ENCODE measurements around the gene DNAJC7. TPM values are rescaled to one million over a fixed set of nuclear protein-coding genes. Genes with fewer than 3 reads are reported as not detected.

The DNAJC7 gene
- total RNA-seq, 1 donor from 2014 or later = 55.3 TPM

DNA sequence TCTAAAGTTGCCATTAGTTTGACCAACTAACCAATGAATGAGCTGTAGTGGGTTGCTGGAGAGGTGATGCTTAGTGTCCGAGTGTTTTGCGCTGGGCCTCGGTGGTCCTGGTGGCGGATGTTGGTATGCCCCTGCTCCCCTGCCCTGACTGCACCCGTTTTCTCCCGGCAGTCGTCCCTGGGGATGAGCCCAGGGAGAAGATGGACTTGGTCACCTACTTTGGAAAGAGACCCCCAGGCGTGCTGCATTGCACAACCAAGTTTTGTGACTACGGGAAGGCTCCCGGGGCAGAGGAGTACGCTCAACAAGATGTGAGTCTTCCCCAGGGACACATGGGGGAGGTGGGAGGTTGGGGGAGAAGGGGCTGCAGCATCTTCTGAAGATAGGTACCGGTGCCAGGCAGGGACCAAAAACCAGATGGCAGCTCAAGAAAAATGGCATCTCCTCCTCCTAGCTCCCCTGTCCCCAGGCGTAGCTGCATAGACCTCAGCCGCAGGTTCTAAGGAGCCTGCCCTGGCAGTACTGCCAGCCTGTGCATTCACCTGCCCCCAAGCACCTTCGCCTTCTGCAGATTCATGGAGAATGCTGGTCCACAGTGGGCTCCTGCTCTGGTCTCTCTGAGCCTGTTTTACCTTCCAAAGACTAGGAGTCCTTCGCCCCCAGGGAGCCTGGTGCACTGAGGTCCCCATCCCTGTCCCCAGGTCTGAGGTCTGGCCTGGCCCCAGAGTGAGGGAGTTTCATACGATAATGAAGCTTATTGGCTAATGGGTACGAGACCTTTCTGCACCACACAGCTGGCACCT, 45.3 kb downstream of the DNAJC7 start:
- Histone ChIP-seq H3K4me1 (ENCODE audit: control insufficient read depth in 3 of 3, insufficient read depth in 3 of 3, low read length in 3 of 3) (peaks cover 50 to 67% (median 66%) of the 10 kb centered on the region in 3 donors), H3K9me3 (ENCODE audit: control insufficient read depth in 3 of 3, low read length in 3 of 3) (no peaks in the 10 kb centered on the region), H3K9ac (ENCODE audit: low read depth in 1 of 3, low read length in 3 of 3) (peak overlapping the region in 2 of 3 donors; percentile 66 to 80), H3K4me3 (ENCODE audit: low read length in 3 of 3) (peak overlapping the region in 2 of 3 donors; percentile 24 to 29), H3K36me3 (ENCODE audit: control insufficient read depth in 3 of 3, insufficient read depth in 3 of 3, low read length in 3 of 3) (peaks cover 45 to 65% (median 53%) of the 10 kb centered on the region in 3 donors), H3K27ac (ENCODE audit: low read depth, low read length) (peak overlapping the region; percentile 84), H3K27me3 (ENCODE audit: control insufficient read depth in 3 of 3, insufficient read depth in 3 of 3, low read length in 3 of 3) (no peaks in the 10 kb centered on the region)

DNA sequence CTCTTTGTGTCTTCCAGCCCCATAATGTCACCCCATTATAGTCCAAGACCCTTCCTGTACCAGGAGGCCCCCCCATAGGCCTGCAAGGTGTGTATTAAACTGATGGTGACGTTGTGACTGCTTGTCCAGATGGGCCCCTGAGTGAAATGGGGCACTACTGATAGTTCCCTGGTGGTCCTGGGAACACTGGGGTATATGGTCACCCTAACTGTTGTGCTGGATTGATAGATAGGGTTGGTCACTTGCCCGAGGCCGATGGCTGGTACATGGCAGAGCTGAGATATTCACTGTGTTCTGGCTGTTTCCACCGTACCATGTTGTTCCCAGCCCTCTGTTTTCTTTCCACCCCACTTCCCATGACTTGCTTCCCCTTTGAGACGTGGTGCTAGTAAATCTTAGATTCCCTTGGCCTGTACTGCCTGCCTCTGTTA, 46.3 kb downstream of the DNAJC7 start:
- Histone ChIP-seq H3K9me3 (ENCODE audit: control insufficient read depth in 3 of 3, low read length in 3 of 3) (no peaks in the 10 kb centered on the region), H3K4me3 (ENCODE audit: low read length in 3 of 3) (no peak overlapping the region), H3K36me3 (ENCODE audit: control insufficient read depth in 3 of 3, insufficient read depth in 3 of 3, low read length in 3 of 3) (peaks cover 36 to 55% (median 44%) of the 10 kb centered on the region in 3 donors), H3K9ac (ENCODE audit: low read depth in 1 of 3, low read length in 3 of 3) (peak overlapping the region in 1 of 3 donors; percentile 8), H3K4me1 (ENCODE audit: control insufficient read depth in 3 of 3, insufficient read depth in 3 of 3, low read length in 3 of 3) (peaks cover 55 to 69% (median 67%) of the 10 kb centered on the region in 3 donors), H3K27ac (ENCODE audit: low read depth, low read length) (no peak overlapping the region), H3K27me3 (ENCODE audit: control insufficient read depth in 3 of 3, insufficient read depth in 3 of 3, low read length in 3 of 3) (no peaks in the 10 kb centered on the region)

DNA sequence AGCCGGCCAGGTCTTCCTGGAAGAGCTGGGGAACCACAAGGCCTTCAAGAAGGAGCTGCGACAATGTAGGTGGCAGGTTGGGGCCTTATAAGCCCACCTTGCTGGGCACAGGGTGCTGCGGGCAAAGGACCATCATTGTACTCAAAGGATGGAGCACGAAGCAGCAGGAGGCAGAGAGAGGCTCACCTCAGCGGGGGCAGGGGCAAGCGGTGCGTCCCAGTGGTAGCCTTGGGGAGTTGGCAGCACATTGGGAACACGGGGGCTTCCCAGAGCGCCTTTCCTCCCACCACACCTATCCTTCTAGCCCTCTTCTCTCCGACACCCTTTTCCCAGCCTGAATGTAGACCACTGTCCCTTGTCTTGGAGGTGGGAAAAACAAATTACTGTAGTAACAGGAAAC, 48.6 kb downstream of the DNAJC7 start:
- H3K4me1 ChIP-seq (ENCODE audit: control insufficient read depth in 3 of 3, insufficient read depth in 3 of 3, low read length in 3 of 3) = peaks cover 50 to 56% (median 54%) of the 10 kb centered on the region in 3 donors
- H3K27ac ChIP-seq (ENCODE audit: low read depth, low read length) = no peak overlapping the region
- H3K36me3 ChIP-seq (ENCODE audit: control insufficient read depth in 3 of 3, insufficient read depth in 3 of 3, low read length in 3 of 3) = peaks cover 16 to 32% (median 26%) of the 10 kb centered on the region in 3 donors
- no peak overlapping the region for H3K4me3 ChIP-seq (ENCODE audit: low read length in 3 of 3)
- no peaks in the 10 kb centered on the region for H3K27me3 ChIP-seq (ENCODE audit: control insufficient read depth in 3 of 3, insufficient read depth in 3 of 3, low read length in 3 of 3)
- H3K9me3 ChIP-seq (ENCODE audit: control insufficient read depth in 3 of 3, low read length in 3 of 3) = no peaks in the 10 kb centered on the region
- no peak overlapping the region for H3K9ac ChIP-seq (ENCODE audit: low read depth in 1 of 3, low read length in 3 of 3)

DNA sequence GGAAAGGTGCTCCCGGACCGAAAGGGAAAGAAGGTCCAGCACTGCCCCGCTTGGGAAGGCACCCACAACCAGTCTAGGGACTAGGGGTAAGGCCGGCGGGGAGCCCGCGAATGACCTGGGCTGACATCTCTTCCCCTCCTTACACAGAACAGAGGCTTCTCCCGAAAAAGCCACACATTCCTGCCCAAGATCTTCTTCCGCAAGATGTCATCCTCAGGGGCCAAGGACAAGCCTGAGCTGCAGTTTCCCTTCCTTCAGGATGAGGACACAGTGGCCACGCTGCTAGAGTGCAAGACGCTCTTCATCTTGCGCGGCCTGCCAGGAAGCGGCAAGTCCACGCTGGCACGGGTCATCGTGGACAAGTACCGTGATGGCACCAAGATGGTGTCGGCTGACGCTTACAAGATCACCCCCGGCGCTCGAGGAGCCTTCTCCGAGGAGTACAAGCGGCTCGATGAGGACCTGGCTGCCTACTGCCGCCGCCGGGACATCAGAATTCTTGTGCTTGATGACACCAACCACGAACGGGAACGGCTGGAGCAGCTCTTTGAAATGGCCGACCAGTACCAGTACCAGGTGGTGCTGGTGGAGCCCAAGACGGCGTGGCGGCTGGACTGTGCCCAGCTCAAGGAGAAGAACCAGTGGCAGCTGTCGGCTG, 49.2 kb downstream of the DNAJC7 start:
- Histone ChIP-seq H3K4me1 (ENCODE audit: control insufficient read depth in 3 of 3, insufficient read depth in 3 of 3, low read length in 3 of 3) (peaks cover 45 to 50% (median 49%) of the 10 kb centered on the region in 3 donors), H3K4me3 (ENCODE audit: low read length in 3 of 3) (peak overlapping the region; percentile 43 to 83 (median 82)), H3K9ac (ENCODE audit: low read depth in 1 of 3, low read length in 3 of 3) (peak overlapping the region; percentile 33 to 95 (median 92)), H3K27ac (ENCODE audit: low read depth, low read length) (peak overlapping the region; percentile 81), H3K9me3 (ENCODE audit: control insufficient read depth in 3 of 3, low read length in 3 of 3) (no peaks in the 10 kb centered on the region), H3K36me3 (ENCODE audit: control insufficient read depth in 3 of 3, insufficient read depth in 3 of 3, low read length in 3 of 3) (peaks cover 10 to 29% (median 25%) of the 10 kb centered on the region in 3 donors), H3K27me3 (ENCODE audit: control insufficient read depth in 3 of 3, insufficient read depth in 3 of 3, low read length in 3 of 3) (no peaks in the 10 kb centered on the region)

DNA sequence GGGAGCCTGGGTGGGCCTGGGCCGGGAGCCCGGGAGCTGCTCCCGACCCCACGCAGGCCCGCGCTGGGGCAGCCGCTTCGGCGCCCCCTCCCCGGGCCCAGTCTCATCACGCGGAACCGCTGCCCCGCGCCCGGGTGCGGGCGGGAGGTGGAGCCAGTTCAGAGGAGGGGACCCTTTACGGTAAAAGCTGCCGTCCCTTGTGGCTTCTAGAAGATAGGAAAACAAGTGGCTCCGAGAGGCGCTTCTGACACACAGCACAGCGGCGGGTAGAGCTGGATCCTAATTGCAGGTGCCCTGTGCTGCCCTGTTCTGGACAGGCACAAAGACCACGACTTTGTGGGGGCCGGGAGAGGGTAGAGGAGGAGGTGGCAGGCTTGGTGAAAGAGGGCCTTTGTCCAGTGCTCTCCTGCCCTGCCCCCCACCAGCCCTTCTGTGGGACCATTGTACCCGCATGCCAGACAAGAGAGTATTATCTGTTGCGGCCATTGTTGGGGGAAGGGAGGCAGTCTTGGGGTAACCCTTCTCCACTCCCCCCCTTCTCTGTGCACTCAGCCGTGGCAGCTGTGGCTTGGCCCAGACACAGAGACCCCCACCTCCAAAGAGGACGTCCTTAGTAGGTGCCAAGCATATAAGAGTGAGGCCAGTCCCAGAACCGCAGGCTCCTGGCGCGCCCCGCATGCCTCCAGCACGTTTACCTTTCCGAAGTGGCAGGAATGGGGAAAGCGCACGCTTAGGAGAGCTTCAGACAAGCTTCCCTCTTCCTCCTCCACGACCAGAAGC, 49.9 kb downstream of the DNAJC7 start:
- no peaks in the 10 kb centered on the region for H3K27me3 ChIP-seq (ENCODE audit: control insufficient read depth in 3 of 3, insufficient read depth in 3 of 3, low read length in 3 of 3)
- no peaks in the 10 kb centered on the region for H3K9me3 ChIP-seq (ENCODE audit: control insufficient read depth in 3 of 3, low read length in 3 of 3)
- H3K4me3 ChIP-seq (ENCODE audit: low read length in 3 of 3) = peak overlapping the region; percentile 81 to 83 (median 82)
- peak overlapping the region; percentile 81 for H3K27ac ChIP-seq (ENCODE audit: low read depth, low read length)
- peaks cover 45 to 50% (median 49%) of the 10 kb centered on the region in 3 donors for H3K4me1 ChIP-seq (ENCODE audit: control insufficient read depth in 3 of 3, insufficient read depth in 3 of 3, low read length in 3 of 3)
- peak overlapping the region; percentile 92 to 95 (median 92) for H3K9ac ChIP-seq (ENCODE audit: low read depth in 1 of 3, low read length in 3 of 3)
- peaks cover 9 to 25% (median 18%) of the 10 kb centered on the region in 3 donors for H3K36me3 ChIP-seq (ENCODE audit: control insufficient read depth in 3 of 3, insufficient read depth in 3 of 3, low read length in 3 of 3)

DNA sequence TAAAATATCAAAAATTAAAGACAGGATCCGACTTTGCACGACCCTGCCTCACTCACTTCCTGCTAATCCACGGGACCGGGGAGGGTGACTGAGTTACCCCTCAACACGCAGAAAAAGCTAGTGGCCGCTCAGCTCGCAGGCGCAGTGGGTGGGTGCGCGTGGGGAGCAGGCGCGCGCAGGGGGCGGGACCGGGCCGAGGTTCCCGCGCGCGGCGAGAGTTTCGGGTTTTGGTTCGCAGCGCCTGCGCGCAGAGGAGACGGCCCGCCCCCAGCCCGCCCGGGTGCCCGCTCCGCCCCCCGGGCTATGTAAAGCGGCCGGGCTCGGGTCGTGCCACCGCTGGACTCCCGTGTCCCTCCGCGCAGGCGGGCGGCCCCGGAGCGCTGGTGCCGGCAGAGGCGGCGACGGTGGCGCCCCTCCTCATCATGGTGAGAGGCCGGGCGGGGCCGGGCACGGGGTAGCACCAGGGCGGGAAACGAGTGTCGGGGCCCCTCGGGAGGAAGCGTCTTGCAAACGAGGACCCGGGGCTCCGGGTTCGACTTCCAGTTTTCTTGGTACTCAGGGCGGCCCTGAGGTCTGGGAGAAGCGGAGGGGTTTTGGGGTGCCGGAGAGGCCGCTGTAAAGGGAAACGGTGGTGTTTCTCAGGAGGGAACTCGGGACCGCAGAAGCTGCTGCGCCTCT, 50.6 kb downstream of the DNAJC7 start, which contains the start of gene CNP:
Gene CNP, plus strand, starts transcription at position 333 of the 678 bp plus-strand sequence. Its CDS starts 90 bp downstream, at position 423.
- Histone ChIP-seq H3K27ac (ENCODE audit: low read depth, low read length) (peak within 1 kb of the TSS; percentile 81), H3K9ac (ENCODE audit: low read depth in 1 of 3, low read length in 3 of 3) (peak within 1 kb of the TSS; percentile 92 to 95 (median 92)), H3K27me3 (ENCODE audit: control insufficient read depth in 3 of 3, insufficient read depth in 3 of 3, low read length in 3 of 3) (no peaks in the 10 kb centered on the region), H3K4me3 (ENCODE audit: low read length in 3 of 3) (peak within 1 kb of the TSS; percentile 81 to 83 (median 82)), H3K36me3 (ENCODE audit: control insufficient read depth in 3 of 3, insufficient read depth in 3 of 3, low read length in 3 of 3) (peaks cover 9 to 18% (median 14%) of the 10 kb centered on the region in 3 donors), H3K9me3 (ENCODE audit: control insufficient read depth in 3 of 3, low read length in 3 of 3) (no peaks in the 10 kb centered on the region), H3K4me1 (ENCODE audit: control insufficient read depth in 3 of 3, insufficient read depth in 3 of 3, low read length in 3 of 3) (peaks cover 43 to 50% (median 48%) of the 10 kb centered on the region in 3 donors)

DNA sequence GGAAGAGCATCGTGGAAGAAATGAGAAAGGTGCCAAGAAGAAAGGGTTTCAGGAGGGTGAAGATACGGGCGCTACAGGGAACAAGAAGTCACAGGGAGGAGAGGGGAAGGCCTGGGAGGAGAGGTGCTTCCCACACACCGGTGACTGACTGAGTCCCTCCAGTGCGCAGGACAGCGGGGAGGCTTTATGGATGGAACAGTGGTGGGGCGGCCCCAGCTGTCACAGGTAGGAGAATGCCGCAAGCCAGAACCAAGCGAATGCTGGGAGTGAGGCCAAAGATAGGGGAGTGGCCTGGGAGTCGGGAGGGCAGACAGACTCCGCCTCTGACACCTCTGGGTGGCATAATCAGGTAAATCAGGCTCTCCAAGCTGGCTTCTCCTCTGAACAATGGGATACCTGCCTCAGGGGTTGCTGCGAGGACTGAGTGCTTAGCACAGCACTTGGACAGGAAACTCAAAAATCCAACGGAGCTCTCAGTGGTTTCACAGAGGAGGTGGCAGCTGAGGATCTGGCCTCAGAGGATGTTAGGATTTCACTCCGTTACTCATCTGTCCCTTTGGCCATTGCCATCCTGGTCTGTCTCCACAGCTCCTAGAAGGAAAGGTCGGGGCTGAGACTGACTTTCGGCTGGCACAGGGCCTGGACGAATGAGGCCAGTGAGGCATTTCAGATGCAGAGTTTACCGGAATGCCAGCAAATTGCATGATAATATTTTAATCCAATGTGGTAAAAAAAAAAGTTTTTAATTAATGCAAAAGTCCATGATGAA, 51.4 kb downstream of the DNAJC7 start:
- Histone ChIP-seq H3K27ac (ENCODE audit: low read depth, low read length) (peak overlapping the region; percentile 81), H3K27me3 (ENCODE audit: control insufficient read depth in 3 of 3, insufficient read depth in 3 of 3, low read length in 3 of 3) (no peaks in the 10 kb centered on the region), H3K4me3 (ENCODE audit: low read length in 3 of 3) (peak overlapping the region; percentile 76 to 83 (median 77)), H3K36me3 (ENCODE audit: control insufficient read depth in 3 of 3, insufficient read depth in 3 of 3, low read length in 3 of 3) (peaks cover 9 to 17% (median 11%) of the 10 kb centered on the region in 3 donors), H3K9me3 (ENCODE audit: control insufficient read depth in 3 of 3, low read length in 3 of 3) (no peaks in the 10 kb centered on the region), H3K9ac (ENCODE audit: low read depth in 1 of 3, low read length in 3 of 3) (peak overlapping the region; percentile 73 to 89 (median 74)), H3K4me1 (ENCODE audit: control insufficient read depth in 3 of 3, insufficient read depth in 3 of 3, low read length in 3 of 3) (peaks cover 41 to 47% (median 45%) of the 10 kb centered on the region in 3 donors)

DNA sequence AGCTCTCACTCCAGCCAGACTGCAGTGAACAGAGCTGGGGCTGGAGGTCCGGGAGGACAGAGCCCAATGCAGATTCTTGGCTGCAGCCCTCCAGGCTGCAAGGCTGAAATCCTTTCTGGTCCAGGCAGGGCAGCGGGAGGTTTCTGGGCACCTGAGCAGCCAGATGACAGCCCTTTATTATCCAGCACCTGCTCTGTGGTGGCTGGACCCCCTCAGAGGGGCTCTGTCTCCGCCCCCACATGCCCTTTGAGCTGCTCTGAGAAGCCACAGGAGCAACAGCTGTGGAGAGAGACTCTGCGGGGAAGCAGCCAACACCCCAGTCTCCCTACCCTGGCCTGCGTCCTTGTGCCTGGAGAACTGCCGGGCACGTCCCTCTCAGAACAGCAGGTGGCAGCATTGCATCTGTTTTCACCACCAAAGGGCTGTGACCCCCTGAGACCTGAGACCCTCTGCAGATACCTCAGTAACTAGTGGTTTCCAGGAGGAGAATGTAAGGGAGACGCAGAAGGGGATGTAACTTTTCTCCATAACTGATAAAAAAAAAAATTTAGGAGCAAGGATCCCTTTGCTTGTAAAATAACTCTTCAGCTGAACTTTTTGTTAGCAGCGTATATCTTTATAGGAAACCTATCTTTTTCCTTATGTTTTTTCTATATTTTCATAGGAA, 54.3 kb downstream of the DNAJC7 start:
- H3K36me3 ChIP-seq (ENCODE audit: control insufficient read depth in 3 of 3, insufficient read depth in 3 of 3, low read length in 3 of 3) = peaks cover 0 to 3% (median 2%) of the 10 kb centered on the region in 3 donors
- H3K9me3 ChIP-seq (ENCODE audit: control insufficient read depth in 3 of 3, low read length in 3 of 3) = no peaks in the 10 kb centered on the region
- peak overlapping the region in 2 of 3 donors; percentile 13 to 14 for H3K4me3 ChIP-seq (ENCODE audit: low read length in 3 of 3)
- peak overlapping the region; percentile 55 for H3K27ac ChIP-seq (ENCODE audit: low read depth, low read length)
- peak overlapping the region in 2 of 3 donors; percentile 59 to 75 for H3K9ac ChIP-seq (ENCODE audit: low read depth in 1 of 3, low read length in 3 of 3)
- peaks cover 30 to 44% (median 39%) of the 10 kb centered on the region in 3 donors for H3K4me1 ChIP-seq (ENCODE audit: control insufficient read depth in 3 of 3, insufficient read depth in 3 of 3, low read length in 3 of 3)
- H3K27me3 ChIP-seq (ENCODE audit: control insufficient read depth in 3 of 3, insufficient read depth in 3 of 3, low read length in 3 of 3) = no peaks in the 10 kb centered on the region
